T-helper 2 cell (primary cell): ENCODE results near the gene INPP4A.

Experiments used
- DNase-seq, 5 experiments: peaks; one replicate each; pipeline versions ENCODE4 v3.0.0 to v3.0.0-alpha.2; 2012 to 2022

INPP4A gene

DNA sequence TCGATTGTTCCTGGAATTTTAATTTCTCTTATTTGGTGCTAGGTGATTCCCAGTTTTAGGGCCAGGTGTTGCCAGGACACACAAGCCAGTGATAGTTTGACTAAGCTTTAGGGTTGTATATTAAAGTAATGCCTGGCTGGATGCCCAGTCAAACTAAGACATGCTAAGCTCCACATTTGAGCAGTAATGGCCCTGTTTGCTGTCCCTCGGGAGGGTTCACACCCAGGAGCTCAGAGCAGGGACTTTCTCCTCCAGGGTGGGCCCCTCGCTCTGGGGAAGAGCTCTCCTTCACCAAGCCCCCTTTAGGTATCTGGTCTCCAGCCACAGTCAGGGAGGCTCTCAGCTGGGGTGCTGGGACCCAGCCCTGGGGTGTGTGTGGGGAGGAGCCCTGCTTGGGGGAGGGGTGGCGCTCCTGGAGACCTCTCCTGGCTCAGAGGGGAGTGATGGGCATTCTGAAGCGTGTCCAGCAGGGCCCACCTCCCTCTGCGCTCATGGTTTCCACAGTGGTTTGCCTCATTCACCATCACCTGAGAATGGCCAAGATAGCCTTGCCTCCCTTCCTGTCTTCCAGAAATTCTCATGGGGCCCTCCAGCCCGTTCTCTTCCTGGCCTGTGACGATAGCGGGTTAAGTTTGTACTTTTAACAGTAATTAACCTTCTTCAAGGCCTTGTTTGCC is 31.7 kb downstream of the INPP4A start:
- no peak for DNase-seq

GRCh38 chr2:98477036-98477435 is 32.4 kb downstream of the INPP4A start:
- no peak for DNase-seq

DNA sequence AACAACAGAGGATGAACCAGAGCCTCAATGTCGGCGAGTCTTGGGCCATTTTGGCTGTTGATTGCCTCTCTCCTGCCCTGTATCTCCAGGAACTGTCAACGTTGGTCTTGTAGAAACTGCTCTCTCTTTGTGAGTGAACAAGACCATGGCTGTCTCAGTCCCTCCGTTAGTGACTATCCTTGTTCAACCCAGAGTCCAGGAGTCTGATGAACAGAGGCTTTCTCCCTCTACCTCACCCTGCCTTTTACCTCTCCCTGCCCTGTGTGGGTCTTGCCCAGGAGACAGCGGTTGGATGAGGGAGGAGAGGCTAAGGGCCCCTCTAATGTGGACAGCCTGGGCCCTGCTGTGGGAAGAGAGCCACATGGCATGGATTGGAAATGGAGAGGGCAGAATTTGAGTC is 32.8 kb downstream of the INPP4A start:
- DNase-seq, result no peak

DNA sequence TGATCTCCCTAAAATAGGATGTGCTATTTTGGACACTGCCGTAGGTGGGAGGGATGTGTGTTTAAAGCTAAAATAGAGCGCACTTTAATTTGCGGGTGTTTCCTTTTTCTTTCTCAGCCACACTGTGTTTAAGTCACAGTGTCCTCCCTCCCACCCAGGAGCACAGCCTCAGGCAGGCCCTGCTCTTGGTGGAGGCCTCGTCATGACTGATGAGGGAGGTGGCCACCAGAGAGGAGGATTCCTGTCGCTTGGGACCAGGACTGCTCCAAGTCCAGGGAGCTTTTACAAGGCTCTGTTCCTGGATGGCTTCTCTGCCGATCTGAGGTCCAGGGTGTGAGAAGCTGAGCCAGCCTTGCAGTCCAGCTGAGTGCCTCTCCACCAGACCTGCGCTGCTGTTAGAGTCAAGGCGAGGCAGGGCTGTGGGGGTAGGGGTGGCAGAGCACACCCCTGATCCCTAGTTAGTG is 33.5 kb downstream of the INPP4A start:
- DNase-seq, result no peak

DNA sequence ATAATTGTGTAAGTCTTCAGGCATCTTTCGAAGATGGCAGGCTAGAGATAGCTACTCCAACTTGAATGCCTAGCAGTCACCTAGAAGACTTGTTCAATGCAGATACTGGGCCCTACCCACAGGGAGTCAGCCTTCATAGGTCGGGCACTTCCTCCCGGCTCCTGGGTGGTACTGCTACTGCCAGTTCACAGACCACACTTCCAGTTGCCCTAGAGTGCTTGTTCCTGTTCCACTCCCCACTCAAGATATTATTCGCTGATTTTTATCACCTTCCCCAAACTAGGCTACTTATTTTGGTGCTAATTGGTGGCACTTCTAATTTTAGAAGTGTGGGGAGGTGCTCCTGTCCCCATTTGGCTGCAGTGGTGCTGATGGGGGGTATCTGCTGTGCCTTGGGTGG is 34.2 kb downstream of the INPP4A start:
- DNase-seq, result peak in 2 of 5 experiments; percentile 34 to 79

- DNase-seq, result peak in 1 of 5 experiments; percentile 65
These were observed 34.7 kb downstream of the INPP4A start for GRCh38 chr2:98479371-98479770.

DNA sequence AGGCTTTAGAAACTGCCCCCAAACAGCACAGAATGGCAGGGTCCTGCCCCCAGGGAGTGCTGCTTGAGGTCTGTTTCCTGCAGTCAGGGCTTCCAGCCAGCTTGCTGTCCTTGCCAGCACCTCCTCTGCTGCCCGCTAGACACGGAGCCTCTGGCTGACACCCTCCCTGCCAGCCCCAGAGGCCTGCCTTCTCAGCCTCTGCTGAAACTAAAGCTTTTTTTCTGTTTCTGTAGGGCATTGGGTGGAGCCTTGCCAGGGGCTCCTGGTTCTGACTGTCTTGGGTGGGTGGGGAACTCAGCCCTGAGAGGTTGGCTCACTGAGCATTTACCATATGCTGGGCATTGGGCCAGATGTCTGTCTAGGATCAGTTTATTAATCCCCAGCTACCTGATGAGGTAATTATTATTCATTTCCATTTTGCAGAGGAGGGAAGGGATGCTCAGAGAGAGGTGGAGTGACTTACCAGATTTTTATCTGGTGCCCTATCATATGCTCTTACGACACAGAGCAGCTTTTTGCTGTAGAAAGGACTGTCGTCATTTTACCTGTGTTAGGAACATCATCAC is 35.4 kb downstream of the INPP4A start:
- DNase-seq, result peak in 4 of 5 experiments; percentile 30 to 82 (median 42)

DNA sequence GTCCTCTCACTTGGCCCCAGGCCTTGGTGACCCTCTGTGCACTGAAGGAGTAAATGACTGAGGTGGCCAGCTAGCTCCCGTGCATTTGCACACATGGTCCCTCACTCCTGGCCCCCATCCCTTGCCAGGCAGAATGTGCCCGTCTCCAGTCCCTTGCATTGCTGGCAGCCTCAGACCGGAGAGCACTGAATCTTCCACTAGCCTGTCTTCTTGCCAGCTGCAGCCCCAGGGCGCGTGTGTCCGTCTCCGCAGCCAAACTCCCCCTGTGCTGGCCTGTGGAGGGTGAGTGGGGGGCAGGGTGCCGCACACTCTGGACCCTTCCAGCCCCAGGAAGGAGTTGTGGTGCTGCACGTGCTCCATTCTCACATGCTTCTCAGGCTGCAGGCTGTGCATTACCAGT is 35.9 kb downstream of the INPP4A start:
- DNase-seq, result no peak

- DNase-seq, result no peak
These were observed 37.7 kb downstream of the INPP4A start for GRCh38 chr2:98482362-98482761.

- peak in 1 of 5 experiments; percentile 74 for DNase-seq
These were observed 38.7 kb downstream of the INPP4A start for GRCh38 chr2:98483257-98483861.

- no peak for DNase-seq
These were observed 39.5 kb downstream of the INPP4A start for GRCh38 chr2:98484121-98484557.

GRCh38 chr2:98484652-98485452 is 40.2 kb downstream of the INPP4A start:
- DNase-seq, result peak in 2 of 5 experiments; percentile 27 to 82

- no peak for DNase-seq
These were observed 40.7 kb downstream of the INPP4A start for GRCh38 chr2:98485453-98485755.

DNA sequence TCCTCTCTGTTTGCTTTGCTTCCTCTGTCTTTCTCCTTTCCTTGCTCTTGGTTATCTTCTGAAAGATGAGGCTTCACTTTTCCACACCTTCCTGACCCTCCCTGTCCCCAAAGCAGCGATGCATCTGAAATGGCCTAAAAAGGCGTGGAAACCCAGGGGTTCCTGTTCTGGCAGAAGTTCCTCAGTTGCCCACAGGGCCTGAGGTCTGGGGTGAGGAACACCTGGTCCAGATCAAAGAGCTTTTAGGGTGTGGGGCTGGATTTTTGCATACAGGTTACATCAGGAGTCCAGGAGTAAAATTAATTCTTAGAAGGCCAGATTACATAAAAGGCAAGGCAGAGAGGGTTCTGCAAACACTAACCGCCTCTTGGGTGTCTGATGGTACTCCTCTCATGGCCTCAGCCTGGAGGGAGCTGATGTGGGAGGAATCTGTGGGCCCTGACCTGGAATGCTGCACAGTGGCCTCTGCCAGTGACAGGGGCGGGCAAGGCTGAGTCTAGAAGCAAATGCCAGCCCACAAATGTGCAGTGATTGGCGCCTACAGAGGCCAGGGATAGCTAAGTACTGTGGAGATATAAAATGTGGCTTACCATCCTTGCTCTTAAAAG is 41.8 kb downstream of the INPP4A start:
- DNase-seq, result no peak

DNA sequence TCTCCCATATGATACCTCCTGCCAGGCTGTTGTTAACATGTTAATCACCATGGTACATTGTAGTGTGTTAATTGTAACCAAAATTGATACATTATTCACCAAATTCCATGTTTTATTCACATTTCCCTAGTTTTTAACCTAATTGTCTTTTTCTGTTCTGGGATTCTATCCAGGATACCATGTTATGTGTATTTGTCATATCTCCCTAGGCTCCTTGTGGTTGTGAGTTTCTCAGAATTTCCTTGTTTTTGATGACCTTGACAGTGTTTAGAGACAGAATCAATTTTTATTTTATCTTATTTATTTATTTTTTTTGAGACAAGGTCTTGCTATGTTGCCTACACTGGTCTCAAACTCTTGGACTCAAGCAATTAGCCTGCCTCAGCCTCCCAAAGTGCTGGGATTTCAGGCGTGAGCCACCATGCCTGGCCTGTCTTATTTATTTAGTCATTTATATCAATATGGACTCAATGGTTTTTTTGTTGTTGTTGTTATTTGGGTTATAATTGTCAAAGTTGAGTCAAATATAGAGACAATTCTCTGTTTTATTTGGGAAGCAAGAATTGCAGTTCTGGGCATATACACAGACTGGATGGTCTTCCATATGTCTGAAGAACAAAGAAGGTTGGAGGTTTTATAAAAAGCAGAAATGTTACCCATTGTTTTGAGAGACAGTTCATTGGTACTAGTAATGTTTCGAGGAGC is 42.6 kb downstream of the INPP4A start:
- no peak for DNase-seq

DNA sequence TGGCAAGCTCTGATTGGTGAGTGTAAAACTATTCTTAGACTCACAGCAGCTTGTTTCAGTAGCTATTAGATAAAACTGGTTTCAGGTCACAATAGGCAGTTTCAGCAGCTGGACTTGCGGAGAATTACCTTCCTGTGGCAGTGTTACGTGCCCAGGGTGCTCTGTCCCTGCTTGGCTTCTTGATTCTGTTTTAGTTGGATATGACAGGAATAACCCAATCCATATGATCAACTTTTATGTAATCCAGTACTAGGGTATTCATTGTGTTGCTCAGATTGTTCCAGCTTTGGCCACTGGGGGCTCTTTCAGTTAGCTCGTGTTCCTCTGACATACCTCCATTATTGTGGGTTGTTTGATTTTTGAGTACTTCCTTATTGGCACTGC is 43.1 kb downstream of the INPP4A start:
- peak in 4 of 5 experiments; percentile 30 to 64 (median 36) for DNase-seq

- DNase-seq, result no peak
These were observed 43.6 kb downstream of the INPP4A start for GRCh38 chr2:98488252-98488651.

DNA sequence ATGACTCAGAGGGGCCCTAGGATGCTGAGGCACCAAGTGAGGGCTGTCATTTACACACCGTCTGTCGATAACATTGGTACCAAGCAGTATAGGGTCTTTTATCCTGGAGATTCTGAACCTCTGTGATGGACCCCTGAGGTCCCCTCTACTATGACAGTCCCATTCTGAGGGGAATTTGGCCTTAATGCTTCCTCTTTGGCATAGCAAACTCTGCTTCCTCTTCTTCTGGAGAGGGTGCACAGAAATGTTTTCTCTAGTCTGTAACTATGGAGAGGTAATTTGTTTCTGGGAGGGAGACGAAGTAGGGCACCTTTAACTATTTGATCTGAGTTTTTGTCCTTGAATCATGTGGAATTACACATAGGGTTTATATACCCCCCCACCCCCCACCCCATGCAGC is 44.8 kb downstream of the INPP4A start:
- DNase-seq, result no peak

- DNase-seq, result no peak
These were observed 45.6 kb downstream of the INPP4A start for GRCh38 chr2:98489971-98490962.

- no peak for DNase-seq
These were observed 47.8 kb downstream of the INPP4A start for GRCh38 chr2:98492441-98492840.

DNA sequence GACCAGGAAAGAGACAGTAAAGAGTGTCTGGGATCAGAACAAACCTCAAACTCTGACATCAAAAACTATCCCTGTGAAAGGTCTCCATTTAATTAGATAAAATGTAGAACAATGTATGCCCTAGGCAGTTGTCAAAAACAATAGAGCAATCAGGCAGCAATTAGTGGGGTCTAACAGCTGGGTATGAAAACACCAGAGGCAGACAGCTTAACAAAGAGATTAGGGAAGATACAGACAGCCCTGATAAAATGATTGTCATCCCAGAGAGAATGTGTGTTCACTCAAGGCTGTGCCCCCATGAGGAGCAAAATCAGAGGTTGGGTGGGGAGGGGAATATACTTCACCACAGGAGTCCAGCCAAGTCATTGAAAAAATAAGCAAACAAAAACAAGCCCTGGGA is 50.0 kb downstream of the INPP4A start:
- no peak for DNase-seq
